HFFc6 (cell line): ENCODE measurements around the gene FAM167B. TPM values are rescaled to one million over a fixed set of nuclear protein-coding genes. Genes with fewer than 3 reads are reported as not detected.

Source experiments
- DNase-seq: peaks from one replicate; pipeline ENCODE4 v3.0.0-alpha.2; 2018
- H3K27ac Mint-ChIP-seq: 2 replicates; pipeline ENCODE4 v1.8.0; 2020; ENCODE audit warnings: mild to moderate bottlenecking, mixed read lengths
- H3K27me3 Mint-ChIP-seq: 2 replicates; pipeline ENCODE4 v1.8.0; 2021; ENCODE audit warnings: mild to moderate bottlenecking, moderate library complexity, mixed read lengths; ENCODE audit not compliant: insufficient read depth
- H3K36me3 Mint-ChIP-seq: 2 replicates; pipeline ENCODE4 v1.8.0; 2021; ENCODE audit warnings: low read depth, mixed read lengths
- H3K4me1 Mint-ChIP-seq: 2 replicates; pipeline ENCODE4 v1.8.0; 2020; ENCODE audit warnings: low read depth, mixed read lengths
- H3K4me3 Mint-ChIP-seq: 2 replicates; pipeline ENCODE4 v1.8.0; 2020; ENCODE audit warnings: mild to moderate bottlenecking, moderate library complexity, mixed read lengths
- H3K9me3 Mint-ChIP-seq: 2 replicates; pipeline ENCODE4 v1.8.0; 2020; ENCODE audit warnings: mild to moderate bottlenecking, mixed read lengths
- CTCF ChIP-seq: fragments of 200-600 bp; sonication (generic); IDR thresholded peaks from 2 replicates; pipeline ENCODE4 v1.5.0; 2021; ENCODE audit warnings: antibody characterized with exemption, mild to moderate bottlenecking
- long read RNA-seq: library from polyadenylated mRNA; unstranded; transcript quantifications from one replicate; pipeline ENCODE4 v2.0.0, GENCODE V29; 2019
- total RNA-seq, 6 experiments: library from RNA; stranded (reverse); fragmentation: NEBNext Ultra II Directional; extraction: Animal tissue kit (Norgen Biotek cat#: 25700); gene quantifications; 2 replicates in 1 of 6; 3 replicates in 5 of 6; pipeline ENCODE4 v1.2.3, GENCODE V29; 2021

FAM167B gene
- 1 to 10 TPM; 1.1 to 2.1 (median 1.5) TPM for total RNA-seq
- long read RNA-seq = 0 reads

GRCh38 chr1:32246888-32247273, at the start of gene FAM167B:
Gene FAM167B, plus strand, starts transcription at chr1:32247222. Its CDS starts 200 bp downstream, at chr1:32247422.
- Mint-ChIP-seq H3K4me3 (peak within 1 kb of the TSS; percentile 45; the same call in 1 of the 2 replicates), H3K9me3 (no peaks in the 10 kb centered on the region), H3K27ac (peak within 1 kb of the TSS; percentile 83), H3K36me3 (no peaks in the 10 kb centered on the region), H3K4me1 (peaks cover 43% of the 10 kb centered on the region), H3K27me3 (peaks cover 1% of the 10 kb centered on the region; the same call in 1 of the 2 replicates)
- no peak for TF ChIP-seq CTCF
- DNase-seq = peak; percentile 70

GRCh38 chr1:32197837-32198236, 49.2 kb upstream of the FAM167B start:
- Mint-ChIP-seq H3K36me3 (peaks cover 30% of the 10 kb centered on the region), H3K27ac (peak overlapping the region; percentile 91; the same call in 1 of the 2 replicates), H3K4me1 (peaks cover 58% of the 10 kb centered on the region), H3K9me3 (no peaks in the 10 kb centered on the region), H3K27me3 (peaks cover 12% of the 10 kb centered on the region), H3K4me3 (no peak overlapping the region)
- TF ChIP-seq CTCF = no peak
- DNase-seq = no peak

GRCh38 chr1:32198237-32199042, 48.6 kb upstream of the FAM167B start:
- no peak for DNase-seq
- no peak overlapping the region for H3K4me3 Mint-ChIP-seq
- H3K9me3 Mint-ChIP-seq = no peaks in the 10 kb centered on the region
- TF ChIP-seq CTCF = no peak
- H3K36me3 Mint-ChIP-seq = peaks cover 25% of the 10 kb centered on the region
- H3K4me1 Mint-ChIP-seq = peaks cover 61% of the 10 kb centered on the region
- peak overlapping the region; percentile 91 for H3K27ac Mint-ChIP-seq
- peaks cover 12% of the 10 kb centered on the region for H3K27me3 Mint-ChIP-seq

- no peak for TF ChIP-seq CTCF
- Mint-ChIP-seq H3K4me1 (peaks cover 66% of the 10 kb centered on the region), H3K36me3 (peaks cover 19% of the 10 kb centered on the region), H3K9me3 (no peaks in the 10 kb centered on the region), H3K27ac (peak overlapping the region; percentile 91), H3K4me3 (peak overlapping the region; percentile 91), H3K27me3 (peaks cover 8% of the 10 kb centered on the region)
- no peak for DNase-seq
Observed at GRCh38 chr1:32199043-32199716, 47.8 kb upstream of the FAM167B start.

- H3K27me3 Mint-ChIP-seq = peaks cover 9% of the 10 kb centered on the region
- peak overlapping the region; percentile 91 for H3K27ac Mint-ChIP-seq
- no peak for DNase-seq
- peaks cover 16% of the 10 kb centered on the region for H3K36me3 Mint-ChIP-seq
- peak overlapping the region; percentile 91 for H3K4me3 Mint-ChIP-seq
- no peak for TF ChIP-seq CTCF
- H3K9me3 Mint-ChIP-seq = no peaks in the 10 kb centered on the region
- H3K4me1 Mint-ChIP-seq = peaks cover 68% of the 10 kb centered on the region
Observed at GRCh38 chr1:32199717-32200072, 47.3 kb upstream of the FAM167B start.
